ENCODE results near the gene DIO2.

DNA sequence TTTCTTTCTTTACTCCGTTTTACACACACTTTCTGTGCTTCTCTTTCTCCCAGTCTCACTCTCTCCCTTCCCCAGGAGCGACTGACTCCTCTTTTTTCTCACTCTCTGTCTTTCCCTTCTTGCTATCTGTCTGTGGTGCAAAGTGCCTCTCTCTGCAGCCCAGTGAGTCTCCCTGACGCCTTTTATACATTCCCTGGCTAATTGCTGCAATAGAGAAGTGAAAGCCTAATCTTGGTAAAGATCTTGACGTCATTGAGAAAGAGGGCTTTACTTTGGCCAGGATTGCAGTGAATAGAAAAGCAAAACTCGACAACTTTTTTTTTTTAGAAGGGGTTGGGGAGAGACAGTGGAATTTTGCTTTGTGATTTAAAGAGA is 706 bp upstream of the DIO2 start:
- no peak for TF ChIP-seq ZFP30 (CRISPR knock-in tag; IDR thresholded peaks at IDR 0.05)
- TF ChIP-seq, protein P1, sequence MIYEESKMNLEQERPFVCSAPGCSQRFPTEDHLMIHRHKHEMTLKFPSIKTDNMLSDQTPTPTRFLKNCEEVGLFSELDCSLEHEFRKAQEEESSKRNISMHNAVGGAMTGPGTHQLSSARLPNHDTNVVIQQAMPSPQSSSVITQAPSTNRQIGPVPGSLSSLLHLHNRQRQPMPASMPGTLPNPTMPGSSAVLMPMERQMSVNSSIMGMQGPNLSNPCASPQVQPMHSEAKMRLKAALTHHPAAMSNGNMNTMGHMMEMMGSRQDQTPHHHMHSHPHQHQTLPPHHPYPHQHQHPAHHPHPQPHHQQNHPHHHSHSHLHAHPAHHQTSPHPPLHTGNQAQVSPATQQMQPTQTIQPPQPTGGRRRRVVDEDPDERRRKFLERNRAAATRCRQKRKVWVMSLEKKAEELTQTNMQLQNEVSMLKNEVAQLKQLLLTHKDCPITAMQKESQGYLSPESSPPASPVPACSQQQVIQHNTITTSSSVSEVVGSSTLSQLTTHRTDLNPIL (CRISPR knock-in tag; IDR thresholded peaks at IDR 0.05; ENCODE audit: low read depth): no peak
- TF ChIP-seq PATZ1 (CRISPR knock-in tag; IDR thresholded peaks at IDR 0.05; ENCODE audit: borderline replicate concordance): no peak
- TF ChIP-seq TCF4 (CRISPR knock-in tag; IDR thresholded peaks at IDR 0.05; ENCODE audit: borderline replicate concordance): no peak
- no peak for TF ChIP-seq CSDC2 (CRISPR knock-in tag; IDR thresholded peaks at IDR 0.05)
- TF ChIP-seq ARNTL (CRISPR knock-in tag; IDR thresholded peaks at IDR 0.05; ENCODE audit: borderline replicate concordance, low read depth): no peak
- no peak for TF ChIP-seq ZNF565 (CRISPR knock-in tag; conservative IDR thresholded peaks at IDR 0.05; ENCODE audit: low read depth)
- no peak for TF ChIP-seq ZFP3 (CRISPR knock-in tag; IDR thresholded peaks at IDR 0.05)
- TF ChIP-seq, protein P2, sequence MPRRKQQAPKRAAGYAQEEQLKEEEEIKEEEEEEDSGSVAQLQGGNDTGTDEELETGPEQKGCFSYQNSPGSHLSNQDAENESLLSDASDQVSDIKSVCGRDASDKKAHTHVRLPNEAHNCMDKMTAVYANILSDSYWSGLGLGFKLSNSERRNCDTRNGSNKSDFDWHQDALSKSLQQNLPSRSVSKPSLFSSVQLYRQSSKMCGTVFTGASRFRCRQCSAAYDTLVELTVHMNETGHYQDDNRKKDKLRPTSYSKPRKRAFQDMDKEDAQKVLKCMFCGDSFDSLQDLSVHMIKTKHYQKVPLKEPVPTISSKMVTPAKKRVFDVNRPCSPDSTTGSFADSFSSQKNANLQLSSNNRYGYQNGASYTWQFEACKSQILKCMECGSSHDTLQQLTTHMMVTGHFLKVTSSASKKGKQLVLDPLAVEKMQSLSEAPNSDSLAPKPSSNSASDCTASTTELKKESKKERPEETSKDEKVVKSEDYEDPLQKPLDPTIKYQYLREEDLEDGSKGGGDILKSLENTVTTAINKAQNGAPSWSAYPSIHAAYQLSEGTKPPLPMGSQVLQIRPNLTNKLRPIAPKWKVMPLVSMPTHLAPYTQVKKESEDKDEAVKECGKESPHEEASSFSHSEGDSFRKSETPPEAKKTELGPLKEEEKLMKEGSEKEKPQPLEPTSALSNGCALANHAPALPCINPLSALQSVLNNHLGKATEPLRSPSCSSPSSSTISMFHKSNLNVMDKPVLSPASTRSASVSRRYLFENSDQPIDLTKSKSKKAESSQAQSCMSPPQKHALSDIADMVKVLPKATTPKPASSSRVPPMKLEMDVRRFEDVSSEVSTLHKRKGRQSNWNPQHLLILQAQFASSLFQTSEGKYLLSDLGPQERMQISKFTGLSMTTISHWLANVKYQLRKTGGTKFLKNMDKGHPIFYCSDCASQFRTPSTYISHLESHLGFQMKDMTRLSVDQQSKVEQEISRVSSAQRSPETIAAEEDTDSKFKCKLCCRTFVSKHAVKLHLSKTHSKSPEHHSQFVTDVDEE (CRISPR knock-in tag; IDR thresholded peaks at IDR 0.05): no peak

All from SK-N-SH treated with all-trans-retinoic acid at 6 μM for 48 hours (cell line).